Lower leg skin (tissue), 4 donors: Measurements from ENCODE around the gene GPC6. TPM values are rescaled to one million over a fixed set of nuclear protein-coding genes. Genes with fewer than 3 reads are reported as not detected.

Experiments used
- DNase-seq, 2 donors: peaks; one replicate each; pipeline ENCODE4 v3.0.0-alpha.2; 2019; ENCODE audit warnings: low spot score in 2 of 2
- H3K4me3 ChIP-seq: fragments of 200-600 bp; sonication (generic); 2 replicates; pipeline ENCODE4 v1.5.1; 2017; ENCODE audit warnings: mild to moderate bottlenecking, low read depth; ENCODE audit not compliant: poor library complexity, severe bottlenecking
- POLR2A ChIP-seq, 2 donors: fragments of 450-650 bp; IDR thresholded peaks; one replicate each; pipeline ENCODE4 v1.6.1; 2016 to 2017; ENCODE audit warnings: antibody characterized with exemption in 2 of 2, mild to moderate bottlenecking in 1 of 2, moderate library complexity in 1 of 2
- WGBS, 2 donors: methylation state at CpG; one replicate each; pipeline ENCODE4 v1.1.5; 2018; 5-methylcytosine and 5-hydroxymethylcytosine counted together
- intact Hi-C: fragments of 100-400 bp; cut with DNase I; formaldehyde crosslinking; loops from one replicate; pipeline ENCODE4 v1.15.0; 2023; ENCODE audit warnings: low total_unique reads
- total RNA-seq, 4 donors: library from RNA; depleted of rRNA; stranded (reverse); fragments of >200 nt; gene quantifications; one replicate each; pipeline ENCODE4 v1.1.0, GENCODE V29; 2016
- TF ChIP-seq, protein P1 (sequence below), 3 donors: fragments of 450-650 bp; IDR thresholded peaks; one replicate each; pipeline ENCODE4 v1.5.1; 2016; ENCODE audit warnings: antibody characterized with exemption in 3 of 3, mild to moderate bottlenecking in 3 of 3, moderate library complexity in 2 of 3

Gene GPC6
- total RNA-seq, 4 donors from 2014 or later = 1.4 to 5.2 (median 2.5) TPM

DNA sequence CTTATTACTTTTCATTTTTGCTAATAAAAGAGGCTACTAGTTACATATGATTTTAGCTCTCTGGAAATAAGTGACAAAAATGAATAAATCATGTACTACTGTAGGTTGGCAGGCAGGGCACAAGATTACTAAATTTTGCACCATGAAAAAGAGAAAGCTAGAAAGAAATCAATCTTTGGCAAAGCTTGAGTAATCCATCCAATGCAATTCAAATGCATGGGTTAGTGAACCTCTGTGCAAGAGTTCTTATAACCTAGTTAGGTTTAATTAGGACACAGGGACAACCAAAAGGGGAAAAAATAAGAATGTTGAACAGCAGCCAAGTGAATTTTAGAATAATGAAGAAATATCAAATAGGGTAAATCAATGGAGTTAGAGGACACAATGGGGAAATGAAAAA, 947.4 kb downstream of the GPC6 start:
- TF ChIP-seq, protein P1, sequence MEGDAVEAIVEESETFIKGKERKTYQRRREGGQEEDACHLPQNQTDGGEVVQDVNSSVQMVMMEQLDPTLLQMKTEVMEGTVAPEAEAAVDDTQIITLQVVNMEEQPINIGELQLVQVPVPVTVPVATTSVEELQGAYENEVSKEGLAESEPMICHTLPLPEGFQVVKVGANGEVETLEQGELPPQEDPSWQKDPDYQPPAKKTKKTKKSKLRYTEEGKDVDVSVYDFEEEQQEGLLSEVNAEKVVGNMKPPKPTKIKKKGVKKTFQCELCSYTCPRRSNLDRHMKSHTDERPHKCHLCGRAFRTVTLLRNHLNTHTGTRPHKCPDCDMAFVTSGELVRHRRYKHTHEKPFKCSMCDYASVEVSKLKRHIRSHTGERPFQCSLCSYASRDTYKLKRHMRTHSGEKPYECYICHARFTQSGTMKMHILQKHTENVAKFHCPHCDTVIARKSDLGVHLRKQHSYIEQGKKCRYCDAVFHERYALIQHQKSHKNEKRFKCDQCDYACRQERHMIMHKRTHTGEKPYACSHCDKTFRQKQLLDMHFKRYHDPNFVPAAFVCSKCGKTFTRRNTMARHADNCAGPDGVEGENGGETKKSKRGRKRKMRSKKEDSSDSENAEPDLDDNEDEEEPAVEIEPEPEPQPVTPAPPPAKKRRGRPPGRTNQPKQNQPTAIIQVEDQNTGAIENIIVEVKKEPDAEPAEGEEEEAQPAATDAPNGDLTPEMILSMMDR (IDR thresholded peaks at IDR 0.05) = no peak
- no peak for TF ChIP-seq POLR2A (IDR thresholded peaks at IDR 0.05)
- no peak overlapping the region for H3K4me3 ChIP-seq
- DNase-seq = no peak
- intact Hi-C loops = no loop called here

DNA sequence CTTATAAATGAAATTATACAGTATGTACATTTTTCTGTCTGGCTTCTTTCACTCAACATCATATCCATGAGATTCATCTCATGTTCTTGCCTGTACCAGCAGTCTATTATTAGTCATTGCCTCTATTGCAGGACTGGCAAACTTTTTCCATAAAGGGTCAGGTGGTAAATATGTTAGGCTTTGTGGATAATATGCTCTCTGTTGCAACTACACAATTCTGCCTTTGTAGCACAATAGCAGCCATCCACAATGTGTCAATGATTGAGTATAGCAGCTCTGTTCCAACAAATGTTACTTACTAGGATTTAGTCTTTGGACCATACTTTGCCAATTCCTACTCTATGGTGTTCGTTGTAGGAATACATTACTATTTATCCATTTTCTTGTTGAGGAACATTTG, 948.5 kb downstream of the GPC6 start:
- TF ChIP-seq, protein P1 (IDR thresholded peaks at IDR 0.05) = no peak
- TF ChIP-seq POLR2A (IDR thresholded peaks at IDR 0.05) = no peak
- DNase-seq = no peak
- H3K4me3 ChIP-seq = no peak overlapping the region
- intact Hi-C loops = no loop called here
- WGBS, 2 donors = 84 to 92% methylated on average over 1 of the region's 1 CpG

DNA sequence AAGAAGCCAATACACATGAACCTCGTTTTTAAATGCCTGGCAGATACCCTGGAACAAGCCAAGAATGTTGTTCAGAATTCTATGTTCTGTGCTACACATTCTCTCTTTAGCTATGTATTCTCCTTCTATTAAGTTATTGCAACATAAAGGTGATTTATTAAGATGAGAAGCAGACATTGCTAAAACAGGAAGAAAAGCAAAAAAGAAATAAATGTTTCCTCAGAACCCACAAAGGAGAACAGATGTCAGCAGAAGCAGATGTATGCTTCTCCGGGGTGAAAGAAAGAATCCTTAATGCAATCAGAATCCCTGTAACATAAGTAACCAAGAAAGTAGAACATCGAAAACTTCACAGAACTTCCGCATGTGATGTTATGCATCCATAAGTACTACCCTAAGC, 950.0 kb downstream of the GPC6 start:
- DNase-seq = no peak
- TF ChIP-seq, protein P1 (IDR thresholded peaks at IDR 0.05) = no peak
- no peak for TF ChIP-seq POLR2A (IDR thresholded peaks at IDR 0.05)
- intact Hi-C loops = no loop called here
- no peak overlapping the region for H3K4me3 ChIP-seq
- WGBS, 2 donors = 56 to 60% methylated on average over 4 of the region's 4 CpGs

DNA sequence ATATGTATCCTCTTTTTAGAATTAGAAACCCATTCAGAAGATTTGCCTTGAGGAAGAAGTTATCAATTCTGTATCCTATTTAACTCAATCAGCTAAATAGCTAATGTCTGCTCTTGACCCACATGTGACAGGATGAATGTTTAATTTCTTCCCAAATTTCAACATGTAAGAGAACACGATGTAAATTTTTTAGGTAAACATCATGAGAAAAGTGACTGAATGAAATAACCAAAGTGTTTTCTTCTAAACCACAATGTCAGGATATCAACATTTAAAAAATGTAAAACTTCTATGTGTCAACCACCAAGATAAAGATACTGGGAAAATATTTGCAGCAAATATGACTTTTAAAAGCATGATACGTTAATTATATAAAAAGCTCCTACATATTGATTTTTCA, 950.4 kb downstream of the GPC6 start:
- DNase-seq = no peak
- no peak overlapping the region for H3K4me3 ChIP-seq
- TF ChIP-seq POLR2A (IDR thresholded peaks at IDR 0.05) = no peak
- TF ChIP-seq, protein P1 (IDR thresholded peaks at IDR 0.05) = no peak
- intact Hi-C loops = no loop called here
- WGBS, 2 donors = 88 to 89% methylated on average over 2 of the region's 2 CpGs

DNA sequence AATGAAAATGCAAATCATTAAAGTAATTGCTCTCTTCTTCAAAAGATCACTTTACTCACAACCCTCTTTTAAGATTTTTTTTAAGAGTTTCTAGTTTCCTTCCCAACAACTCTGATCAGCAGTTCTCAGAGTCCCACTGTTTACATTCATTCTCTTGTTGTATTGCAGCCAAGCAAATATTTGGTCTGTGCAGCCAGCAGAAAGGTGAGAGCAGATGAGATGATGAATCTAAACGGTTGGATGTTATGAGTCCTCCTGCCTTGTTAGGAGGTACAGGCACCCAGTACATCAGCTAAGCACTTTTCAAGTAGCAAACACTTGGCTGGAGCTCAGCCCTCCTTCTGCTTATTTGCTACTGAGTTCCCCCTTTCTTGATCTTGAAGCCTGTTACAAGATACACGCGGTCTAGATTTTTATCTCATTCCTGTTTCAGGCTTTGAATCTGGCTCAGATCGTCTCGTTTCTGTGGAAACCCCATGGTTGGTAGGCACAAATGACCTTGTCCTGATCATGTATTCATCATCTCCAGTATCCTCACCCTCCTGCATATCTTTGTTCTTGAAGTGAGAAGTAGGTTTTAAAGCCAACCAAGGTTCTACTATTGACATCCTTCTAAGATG, 952.1 kb downstream of the GPC6 start:
- DNase-seq = no peak
- WGBS, 2 donors = 58 to 65% methylated on average over 5 of the region's 5 CpGs

More for the DNA sequence above, 952.1 kb downstream of the GPC6 start:
- intact Hi-C loops = no loop called here
- H3K4me3 ChIP-seq = no peak overlapping the region
- TF ChIP-seq, protein P1 (IDR thresholded peaks at IDR 0.05) = no peak
